Activated T-helper 17 cell treated with anti-CD3 and anti-CD28 coated beads, Interleukin-2, amount 50 U/mL, for 72 hours (primary cell): ENCODE results near the gene ADARB2. TPM values are rescaled to one million over a fixed set of nuclear protein-coding genes. Genes with fewer than 3 reads are reported as not detected.
A peak's percentile ranks its signal among the peaks of the same experiment; 100 is the strongest.
"Not testable (repeated sequence)": the region's sequence is repeated elsewhere in the genome, so short reads cannot be mapped to it uniquely, and the experiment has no call there.

ENCODE experiments used
- ATAC-seq: fragments of 150-1000 bp; cut with Tn5 transposase; replicated peaks from 2 replicates; pipeline ENCODE4 v1.10.0; 2021; ENCODE audit warnings: mild to moderate bottlenecking, moderate library complexity
- H3K27ac Mint-ChIP-seq: one replicate; pipeline ENCODE4 v1.8.0; 2022; ENCODE audit warnings: mixed read lengths
- H3K27me3 Mint-ChIP-seq: one replicate; pipeline ENCODE4 v1.8.0; 2022; ENCODE audit warnings: mixed read lengths
- H3K36me3 Mint-ChIP-seq: one replicate; pipeline ENCODE4 v1.8.0; 2022; ENCODE audit warnings: low read depth, mild to moderate bottlenecking, mixed read lengths
- H3K4me1 Mint-ChIP-seq: one replicate; pipeline ENCODE4 v1.8.0; 2022; ENCODE audit warnings: mixed read lengths
- H3K4me3 Mint-ChIP-seq: one replicate; pipeline ENCODE4 v1.8.0; 2022; ENCODE audit warnings: mild to moderate bottlenecking, mixed read lengths
- H3K9me3 Mint-ChIP-seq: one replicate; pipeline ENCODE4 v1.8.0; 2022; ENCODE audit warnings: mixed read lengths
- total RNA-seq, 2 donors: library from RNA; stranded (reverse); gene quantifications; one replicate each; pipeline ENCODE4 v1.2.3, GENCODE V29; 2022

ADARB2 gene
- not detected for total RNA-seq

- no peaks in the 10 kb centered on the region for H3K4me1 Mint-ChIP-seq
- no peak within 1 kb of the TSS for H3K27ac Mint-ChIP-seq
- no peaks in the 10 kb centered on the region for H3K36me3 Mint-ChIP-seq
- ATAC-seq: peak; percentile 52
- peaks cover 65% of the 10 kb centered on the region for H3K27me3 Mint-ChIP-seq
- H3K9me3 Mint-ChIP-seq: no peaks in the 10 kb centered on the region
- peak within 1 kb of the TSS; percentile 1 for H3K4me3 Mint-ChIP-seq
These were observed at the start of gene ADARB2 for GRCh38 chr10:1737222-1738061. ADARB2 (minus strand) TSS chr10:1737525.

DNA sequence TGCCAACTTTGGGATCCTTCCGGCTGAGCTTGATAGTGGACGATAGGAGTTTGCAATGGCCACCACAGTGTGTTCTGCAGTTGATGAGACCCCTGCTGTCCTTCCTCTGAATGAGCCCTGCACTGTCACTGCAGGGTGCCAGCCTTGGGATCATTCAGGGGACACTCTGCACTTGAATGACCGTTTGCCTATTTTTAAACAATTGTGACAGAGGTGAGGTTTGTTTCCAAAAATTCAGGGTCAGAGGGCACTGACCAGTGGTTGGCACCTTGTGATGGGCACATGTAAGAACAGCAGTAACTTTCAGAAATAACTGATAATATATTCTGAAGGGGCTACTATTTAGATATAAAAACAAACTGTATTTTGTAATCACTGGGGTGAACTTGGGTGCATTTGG, 48.5 kb upstream of the ADARB2 start:
- Mint-ChIP-seq H3K27ac (no peak overlapping the region), H3K27me3 (no peaks in the 10 kb centered on the region), H3K4me1 (no peaks in the 10 kb centered on the region), H3K4me3 (no peak overlapping the region), H3K9me3 (no peaks in the 10 kb centered on the region), H3K36me3 (no peaks in the 10 kb centered on the region)
- ATAC-seq: no peak

DNA sequence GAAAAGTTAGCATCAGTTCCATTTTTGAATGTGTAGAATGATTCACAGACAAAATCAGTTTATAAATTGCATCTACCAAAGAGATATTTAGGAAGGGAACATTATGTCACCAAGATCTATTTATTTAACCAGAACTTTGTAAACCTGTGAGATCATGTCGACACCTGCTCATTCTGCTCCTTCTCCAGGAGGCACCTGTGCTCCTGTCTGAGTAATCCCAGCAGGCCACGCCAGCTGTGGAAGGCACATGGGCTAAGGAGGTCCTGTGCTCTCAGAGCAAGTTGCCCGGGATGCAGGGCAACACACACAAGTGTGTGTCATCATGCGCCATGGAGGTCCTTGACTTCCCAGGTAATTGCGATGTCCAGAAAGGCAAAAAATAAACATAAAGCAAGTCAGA, 45.5 kb upstream of the ADARB2 start:
- no peak overlapping the region for H3K27ac Mint-ChIP-seq
- no peaks in the 10 kb centered on the region for H3K27me3 Mint-ChIP-seq
- H3K9me3 Mint-ChIP-seq: no peaks in the 10 kb centered on the region
- ATAC-seq: no peak
- H3K4me1 Mint-ChIP-seq: no peaks in the 10 kb centered on the region
- no peaks in the 10 kb centered on the region for H3K36me3 Mint-ChIP-seq
- no peak overlapping the region for H3K4me3 Mint-ChIP-seq

GRCh38 chr10:1779796-1780195, 42.5 kb upstream of the ADARB2 start:
- H3K4me1 Mint-ChIP-seq: no peaks in the 10 kb centered on the region
- H3K27ac Mint-ChIP-seq: no peak overlapping the region
- H3K36me3 Mint-ChIP-seq: no peaks in the 10 kb centered on the region
- no peak overlapping the region for H3K4me3 Mint-ChIP-seq
- H3K9me3 Mint-ChIP-seq: no peaks in the 10 kb centered on the region
- ATAC-seq: no peak
- H3K27me3 Mint-ChIP-seq: no peaks in the 10 kb centered on the region

GRCh38 chr10:1778375-1778969, 41.1 kb upstream of the ADARB2 start:
- ATAC-seq: no peak
- Mint-ChIP-seq H3K4me3 (no peak overlapping the region), H3K27ac (no peak overlapping the region), H3K9me3 (no peaks in the 10 kb centered on the region), H3K4me1 (no peaks in the 10 kb centered on the region), H3K27me3 (no peaks in the 10 kb centered on the region), H3K36me3 (no peaks in the 10 kb centered on the region)

DNA sequence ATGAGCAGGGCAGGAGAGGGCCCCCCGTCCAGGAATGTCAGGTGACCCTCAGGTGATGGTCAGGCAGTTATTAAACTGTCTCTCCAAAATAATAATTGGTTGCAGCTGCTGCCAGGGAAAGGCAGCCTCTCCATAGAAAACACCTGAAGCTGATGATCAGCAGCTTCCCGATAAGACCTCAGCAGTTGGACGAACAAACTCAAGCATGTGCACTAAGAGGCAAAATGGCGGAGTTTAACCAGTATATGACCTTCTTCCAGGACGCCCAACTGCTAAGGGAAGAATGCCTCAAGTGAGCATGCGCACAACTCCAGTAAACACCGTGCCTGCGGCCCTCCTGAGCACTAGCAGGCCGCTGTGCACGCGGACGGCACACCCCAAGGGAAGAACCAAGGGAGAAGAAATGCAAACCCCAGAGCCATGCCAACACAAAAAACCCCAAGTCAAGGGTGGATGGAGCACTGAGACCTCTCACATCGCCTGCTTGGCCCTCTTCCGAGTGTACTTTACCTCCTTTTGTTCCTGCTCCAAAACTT, 38.9 kb upstream of the ADARB2 start:
- Mint-ChIP-seq H3K36me3 (no peaks in the 10 kb centered on the region), H3K4me1 (no peaks in the 10 kb centered on the region), H3K9me3 (no peaks in the 10 kb centered on the region), H3K27ac (no peak overlapping the region), H3K27me3 (no peaks in the 10 kb centered on the region), H3K4me3 (no peak overlapping the region)
- no peak for ATAC-seq

GRCh38 chr10:1774796-1775195, 37.5 kb upstream of the ADARB2 start:
- no peaks in the 10 kb centered on the region for H3K4me1 Mint-ChIP-seq
- no peaks in the 10 kb centered on the region for H3K27me3 Mint-ChIP-seq
- no peak overlapping the region for H3K4me3 Mint-ChIP-seq
- H3K36me3 Mint-ChIP-seq: no peaks in the 10 kb centered on the region
- no peak for ATAC-seq
- H3K9me3 Mint-ChIP-seq: no peaks in the 10 kb centered on the region
- H3K27ac Mint-ChIP-seq: no peak overlapping the region

DNA sequence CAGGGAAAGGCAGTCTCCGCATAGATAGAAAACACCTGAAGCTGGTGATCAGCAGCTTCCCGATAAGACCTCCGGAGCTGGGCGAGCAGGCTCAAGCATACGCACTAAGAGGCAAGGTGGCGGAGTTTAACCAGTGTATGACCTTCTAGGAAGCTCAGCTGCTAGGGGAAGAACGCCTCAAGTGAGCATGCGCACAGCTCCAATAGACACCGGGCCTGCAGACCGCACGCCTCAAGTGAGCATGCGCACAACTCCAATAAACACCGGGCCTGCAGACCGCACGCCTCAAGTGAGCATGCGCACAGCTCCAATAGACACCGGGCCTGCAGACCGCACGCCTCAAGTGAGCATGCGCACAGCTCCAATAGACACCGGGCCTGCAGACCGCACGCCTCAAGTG, 35.9 kb upstream of the ADARB2 start:
- ATAC-seq, H3K27me3 Mint-ChIP-seq, H3K4me1 Mint-ChIP-seq, H3K27ac Mint-ChIP-seq, H3K4me3 Mint-ChIP-seq, H3K9me3 Mint-ChIP-seq, H3K36me3 Mint-ChIP-seq: not testable (repeated sequence)

DNA sequence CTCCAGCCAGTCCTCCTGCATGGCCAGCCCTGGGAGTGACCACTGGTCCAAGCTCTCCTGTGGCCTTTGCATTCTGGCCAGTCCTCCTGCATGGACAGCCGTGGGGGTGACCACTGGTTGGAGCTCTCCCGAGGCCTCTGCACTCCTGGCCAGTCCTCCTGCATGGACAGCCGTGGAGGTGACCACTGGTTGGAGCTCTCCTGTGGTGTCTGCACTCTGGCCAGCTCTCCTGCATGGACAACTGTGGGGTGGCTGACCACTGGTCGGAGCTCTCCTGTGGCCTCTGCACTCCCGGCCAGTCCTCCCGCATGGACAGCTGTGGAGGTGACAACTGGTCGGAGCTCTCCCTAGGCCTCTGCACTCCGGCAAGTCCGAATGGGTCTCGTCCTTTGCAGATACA, 28.7 kb upstream of the ADARB2 start:
- no peak for ATAC-seq
- Mint-ChIP-seq H3K9me3 (no peaks in the 10 kb centered on the region), H3K4me3 (no peak overlapping the region), H3K27ac (no peak overlapping the region), H3K36me3 (no peaks in the 10 kb centered on the region), H3K4me1 (no peaks in the 10 kb centered on the region), H3K27me3 (no peaks in the 10 kb centered on the region)

GRCh38 chr10:1762076-1762475, 24.8 kb upstream of the ADARB2 start:
- H3K9me3 Mint-ChIP-seq: peaks cover 9% of the 10 kb centered on the region
- no peaks in the 10 kb centered on the region for H3K27me3 Mint-ChIP-seq
- no peak overlapping the region for H3K27ac Mint-ChIP-seq
- no peak for ATAC-seq
- H3K4me1 Mint-ChIP-seq: no peaks in the 10 kb centered on the region
- H3K36me3 Mint-ChIP-seq: no peaks in the 10 kb centered on the region
- H3K4me3 Mint-ChIP-seq: no peak overlapping the region

GRCh38 chr10:1754506-1755153, 17.3 kb upstream of the ADARB2 start:
- Mint-ChIP-seq H3K9me3 (peaks cover 20% of the 10 kb centered on the region), H3K27ac (no peak overlapping the region), H3K27me3 (peaks cover 14% of the 10 kb centered on the region), H3K36me3 (no peaks in the 10 kb centered on the region), H3K4me3 (no peak overlapping the region), H3K4me1 (no peaks in the 10 kb centered on the region)
- ATAC-seq: no peak

DNA sequence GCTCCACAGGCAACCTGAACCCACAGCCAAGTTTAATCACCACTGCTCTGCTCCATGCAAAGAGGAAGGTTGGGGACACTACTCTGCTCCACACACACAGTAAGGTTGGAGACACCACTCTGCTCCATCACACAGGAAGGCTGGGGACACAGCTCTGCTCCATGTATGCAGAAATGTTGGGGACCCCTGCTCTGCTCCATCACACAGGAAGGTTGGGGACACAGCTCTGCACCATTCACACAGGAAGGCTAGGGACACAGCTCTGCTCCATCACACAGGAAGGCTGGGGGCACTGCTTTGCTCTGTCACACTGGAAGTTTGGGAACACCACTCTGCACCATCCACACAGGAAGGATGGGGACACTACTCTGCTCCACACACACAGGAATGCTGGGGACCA, 14.8 kb upstream of the ADARB2 start:
- Mint-ChIP-seq H3K36me3 (no peaks in the 10 kb centered on the region), H3K4me1 (no peaks in the 10 kb centered on the region), H3K4me3 (no peak overlapping the region), H3K27ac (no peak overlapping the region), H3K27me3 (peaks cover 20% of the 10 kb centered on the region), H3K9me3 (peaks cover 19% of the 10 kb centered on the region)
- no peak for ATAC-seq

DNA sequence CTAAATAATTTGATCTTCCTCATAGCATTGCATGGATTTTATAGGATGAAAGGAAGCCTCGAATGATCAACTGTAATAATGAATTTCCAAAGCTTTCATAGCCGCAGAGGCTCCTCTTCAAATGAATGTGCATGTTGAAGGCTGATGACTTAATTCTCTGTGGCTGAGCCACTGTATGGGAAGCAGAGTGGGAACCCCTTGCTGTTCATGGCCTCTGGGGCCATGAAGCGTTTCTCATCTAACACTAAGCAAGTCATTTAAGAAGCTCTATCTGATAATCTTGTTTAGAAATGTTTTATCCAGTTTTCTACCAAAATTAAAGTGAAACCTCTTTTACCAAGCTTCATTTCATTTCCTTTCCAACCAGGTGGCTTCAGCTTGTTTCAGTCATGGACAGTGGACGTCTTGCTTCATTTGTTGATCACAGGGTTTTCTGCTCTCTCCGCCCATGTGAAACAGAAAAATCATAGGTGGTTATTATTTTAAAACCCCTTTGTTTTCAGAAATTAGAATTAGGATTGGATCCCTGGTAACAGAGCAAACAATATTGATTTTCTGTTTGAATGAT, 10.3 kb upstream of the ADARB2 start:
- H3K36me3 Mint-ChIP-seq: no peaks in the 10 kb centered on the region
- no peaks in the 10 kb centered on the region for H3K4me1 Mint-ChIP-seq
- H3K4me3 Mint-ChIP-seq: no peak overlapping the region
- H3K27me3 Mint-ChIP-seq: peaks cover 38% of the 10 kb centered on the region
- no peak overlapping the region for H3K27ac Mint-ChIP-seq
- peaks cover 19% of the 10 kb centered on the region for H3K9me3 Mint-ChIP-seq
- no peak for ATAC-seq

DNA sequence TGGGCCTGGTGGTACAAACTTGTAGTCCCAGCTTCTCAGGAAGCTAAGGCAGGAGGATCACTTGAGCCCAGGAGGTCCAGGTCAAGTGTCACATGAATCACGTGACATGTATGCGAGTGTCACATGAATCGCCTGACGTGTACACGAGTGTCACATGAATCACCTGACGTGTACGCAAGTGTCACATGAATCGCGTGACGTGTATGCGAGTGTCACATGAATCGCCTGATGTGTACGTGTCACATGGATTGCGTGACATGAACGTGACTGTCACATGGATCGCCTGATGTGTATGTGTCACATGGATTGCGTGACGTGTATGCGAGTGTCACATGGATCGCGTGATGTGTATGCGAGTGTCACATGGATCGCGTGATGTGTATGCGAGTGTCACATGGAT, 9.5 kb upstream of the ADARB2 start:
- H3K4me1 Mint-ChIP-seq: no peaks in the 10 kb centered on the region
- H3K27ac Mint-ChIP-seq: no peak overlapping the region
- peaks cover 19% of the 10 kb centered on the region for H3K9me3 Mint-ChIP-seq
- no peaks in the 10 kb centered on the region for H3K36me3 Mint-ChIP-seq
- H3K27me3 Mint-ChIP-seq: peaks cover 38% of the 10 kb centered on the region
- no peak for ATAC-seq
- no peak overlapping the region for H3K4me3 Mint-ChIP-seq
